Activated CD8-positive, alpha-beta memory T cell treated with anti-CD3 and anti-CD28 coated beads for 24 hours (primary cell): Measurements from ENCODE around the gene SGTA.

Experiments used
- DNase-seq: peaks from one replicate; pipeline ENCODE4 v3.0.0-alpha.2; 2020

Gene SGTA

GRCh38 chr19:2768365-2769132, 14.5 kb downstream of the SGTA start:
- DNase-seq, result no peak

GRCh38 chr19:2767688-2768087, 15.4 kb downstream of the SGTA start:
- no peak for DNase-seq

- no peak for DNase-seq
These were observed 16.3 kb downstream of the SGTA start for GRCh38 chr19:2766594-2767372.

GRCh38 chr19:2765376-2765775, 17.7 kb downstream of the SGTA start:
- no peak for DNase-seq

- no peak for DNase-seq
These were observed 18.1 kb downstream of the SGTA start for GRCh38 chr19:2764945-2765344.

- no peak for DNase-seq
These were observed 19.4 kb downstream of the SGTA start for GRCh38 chr19:2763687-2764086.

- DNase-seq, result no peak
These were observed 20.1 kb downstream of the SGTA start for GRCh38 chr19:2762783-2763496.

GRCh38 chr19:2761876-2762782, 20.9 kb downstream of the SGTA start:
- no peak for DNase-seq

- no peak for DNase-seq
These were observed 21.8 kb downstream of the SGTA start for GRCh38 chr19:2761309-2761677.

GRCh38 chr19:2759965-2760364, 23.1 kb downstream of the SGTA start:
- DNase-seq, result no peak

- DNase-seq, result no peak
These were observed 23.7 kb downstream of the SGTA start for GRCh38 chr19:2759362-2759761.

GRCh38 chr19:2758601-2759313, 24.3 kb downstream of the SGTA start:
- DNase-seq, result no peak

GRCh38 chr19:2756921-2757881, 25.9 kb downstream of the SGTA start:
- DNase-seq, result no peak

GRCh38 chr19:2756477-2756876, 26.6 kb downstream of the SGTA start:
- no peak for DNase-seq

GRCh38 chr19:2755811-2756210, 27.3 kb downstream of the SGTA start:
- no peak for DNase-seq

- DNase-seq, result no peak
These were observed 27.7 kb downstream of the SGTA start for GRCh38 chr19:2755448-2755705.

- no peak for DNase-seq
These were observed 28.2 kb downstream of the SGTA start for GRCh38 chr19:2754659-2755447.

GRCh38 chr19:2751438-2751830, 31.6 kb downstream of the SGTA start:
- DNase-seq, result no peak

GRCh38 chr19:2750808-2751437, 32.1 kb downstream of the SGTA start:
- DNase-seq, result no peak

GRCh38 chr19:2747349-2747748, 35.7 kb downstream of the SGTA start:
- no peak for DNase-seq
